ENCODE data around the gene OSBPL3. TPM values are rescaled to one million over a fixed set of nuclear protein-coding genes. Genes with fewer than 3 reads are reported as not detected.

Gene OSBPL3
- total and polyA plus RNA-seq, 2 donors (not counting 1 experiment from before 2014, with no cell fraction given) = 13.5 to 67.6 TPM

GRCh38 chr7:24972991-24973390 lies 7.0 kb downstream of the OSBPL3 start:
- intact Hi-C loops (cut with micrococcal nuclease) = no loop called here
- H3K27me3 ChIP-seq (replicated peaks in 1 of 4; ENCODE audit: control extremely low read depth in 1 of 4, control insufficient read depth in 3 of 4, insufficient read depth in 4 of 4, low read length in 3 of 4) = no peaks in the 10 kb centered on the region
- H3K4me1 ChIP-seq (ENCODE audit: control insufficient read depth in 2 of 2, insufficient read depth in 2 of 2, low read length in 2 of 2) = no peaks in the 10 kb centered on the region
- Mint-ChIP-seq H3K4me1 (peaks cover 31% of the 10 kb centered on the region), H3K27me3 (no peaks in the 10 kb centered on the region), H3K4me3 (no peak overlapping the region), H3K9me3 (ENCODE audit: insufficient read depth) (no peaks in the 10 kb centered on the region), H3K27ac (no peak overlapping the region)
- H3K4me3 ChIP-seq (ENCODE audit: control extremely low read depth in 1 of 5, extremely low read depth in 1 of 5, insufficient read depth in 1 of 5, low read depth in 2 of 5, low read length in 4 of 5) = no peak overlapping the region
- H3K9me3 ChIP-seq (ENCODE audit: control extremely low read depth in 1 of 3, control insufficient read depth in 2 of 3, insufficient read depth in 1 of 3, low read length in 2 of 3) = no peaks in the 10 kb centered on the region
- no peak for ATAC-seq (ENCODE audit: low read depth)
- no peak overlapping the region for H3K9ac ChIP-seq (ENCODE audit: low read length)
- CTCF ChIA-PET = interaction anchor here (1.7 to 2.3 kb wide), 2 partner anchors 153 to 161 kb away, joined by 3 to 8 read pairs; no protein-coding TSS in a partner anchor
- H3K36me3 ChIP-seq (replicated peaks in 1 of 2; ENCODE audit: control extremely low read depth in 1 of 2, control insufficient read depth in 1 of 2, extremely low read depth in 1 of 2, insufficient read depth in 2 of 2, low read length in 1 of 2) = no peaks in the 10 kb centered on the region
- POLR2A ChIA-PET = no interaction called here
- DNase-seq = no peak
- H3K79me2 ChIP-seq (ENCODE audit: control insufficient read depth, insufficient read depth, low read length) = peaks cover 73% of the 10 kb centered on the region
- no peak for TF ChIP-seq EZH2 (IDR thresholded peaks at IDR 0.05; ENCODE audit: borderline replicate concordance, insufficient read depth, low read depth, low read length, poor library complexity, severe bottlenecking)
- no peak for TF ChIP-seq CTCF (IDR thresholded peaks at IDR 0.05)
- no peaks in the 10 kb centered on the region for H4K20me1 ChIP-seq (ENCODE audit: control insufficient read depth, insufficient read depth, low read length, poor library complexity, severe bottlenecking)
- H3K27ac ChIP-seq (ENCODE audit: low read length in 2 of 2) = no peak overlapping the region
- H3K4me2 ChIP-seq (replicated peaks; ENCODE audit: low read depth, low read length, poor library complexity, severe bottlenecking) = no peak overlapping the region
- no peak overlapping the region for H2AFZ ChIP-seq (ENCODE audit: insufficient read depth, low read depth, low read length, poor library complexity, severe bottlenecking)

- Histone ChIP-seq H3K4me1 (ENCODE audit: control insufficient read depth in 2 of 2, insufficient read depth in 2 of 2, low read length in 2 of 2) (peaks cover 3 to 5% of the 10 kb centered on the region in 2 donors), H3K36me3 (replicated peaks in 1 of 2; ENCODE audit: control extremely low read depth in 1 of 2, control insufficient read depth in 1 of 2, extremely low read depth in 1 of 2, insufficient read depth in 2 of 2, low read length in 1 of 2) (no peaks in the 10 kb centered on the region), H3K9me3 (ENCODE audit: control extremely low read depth in 1 of 3, control insufficient read depth in 2 of 3, insufficient read depth in 1 of 3, low read length in 2 of 3) (no peaks in the 10 kb centered on the region), H3K27ac (ENCODE audit: low read length in 2 of 2) (no peak overlapping the region), H3K27me3 (replicated peaks in 1 of 4; ENCODE audit: control extremely low read depth in 1 of 4, control insufficient read depth in 3 of 4, insufficient read depth in 4 of 4, low read length in 3 of 4) (no peaks in the 10 kb centered on the region), H4K20me1 (ENCODE audit: control insufficient read depth, insufficient read depth, low read length, poor library complexity, severe bottlenecking) (no peaks in the 10 kb centered on the region), H3K4me3 (ENCODE audit: control extremely low read depth in 1 of 5, extremely low read depth in 1 of 5, insufficient read depth in 1 of 5, low read depth in 2 of 5, low read length in 4 of 5) (no peak overlapping the region), H2AFZ (ENCODE audit: insufficient read depth, low read depth, low read length, poor library complexity, severe bottlenecking) (no peak overlapping the region), H3K79me2 (ENCODE audit: control insufficient read depth, insufficient read depth, low read length) (peaks cover 64% of the 10 kb centered on the region), H3K9ac (ENCODE audit: low read length) (no peak overlapping the region), H3K4me2 (replicated peaks; ENCODE audit: low read depth, low read length, poor library complexity, severe bottlenecking) (no peak overlapping the region)
- Mint-ChIP-seq H3K9me3 (ENCODE audit: insufficient read depth) (no peaks in the 10 kb centered on the region), H3K4me3 (no peak overlapping the region), H3K27ac (no peak overlapping the region), H3K27me3 (no peaks in the 10 kb centered on the region), H3K4me1 (peaks cover 36% of the 10 kb centered on the region)
- DNase-seq = no peak
- intact Hi-C loops (cut with micrococcal nuclease) = no loop called here
- ChIA-PET CTCF (interaction anchor here (0.9 to 2.3 kb wide), 3 partner anchors 98 to 160 kb away, joined by 3 to 8 read pairs (median 3); no protein-coding TSS in a partner anchor), POLR2A (no interaction called here)
- TF ChIP-seq CTCF (IDR thresholded peaks at IDR 0.05) (no peak), EZH2 (IDR thresholded peaks at IDR 0.05; ENCODE audit: borderline replicate concordance, insufficient read depth, low read depth, low read length, poor library complexity, severe bottlenecking) (no peak)
- WGBS (ENCODE audit: insufficient coverage) = 92% methylated on average over 1 of the region's 1 CpG
- ATAC-seq (ENCODE audit: low read depth) = no peak
Observed at GRCh38 chr7:24972166-24972477, 7.9 kb downstream of the OSBPL3 start.

Data from B cell (primary cell).